NCI-H2196 treated with DMSO at 0.1 percent for 48 hours (cell line): ENCODE measurements around the gene TMC5.
A peak's percentile ranks its signal among the peaks of the same experiment; 100 is the strongest.
"Not testable (repeated sequence)": the region's sequence is repeated elsewhere in the genome, so short reads cannot be mapped to it uniquely, and the experiment has no call there.

Source experiments
- DNase-seq: peaks from one replicate; lab custom pipeline; 2025; ENCODE audit not compliant: unreplicated experiment; lab: John Stamatoyannopoulos, UW

Gene TMC5

GRCh38 chr16:19417640-19418039, at the start of gene TMC5:
TMC5 (plus strand) TSS chr16:19417883; CDS start chr16:19440039, 22,156 bp downstream.
- no peak for DNase-seq

GRCh38 chr16:19372541-19372940, 45.1 kb upstream of the TMC5 start:
- DNase-seq = not testable (repeated sequence)

GRCh38 chr16:19374402-19374801, 43.3 kb upstream of the TMC5 start:
- no peak for DNase-seq

GRCh38 chr16:19375561-19376158, 42.0 kb upstream of the TMC5 start:
- peak; percentile 44 for DNase-seq

- no peak for DNase-seq
These were observed 39.8 kb upstream of the TMC5 start for GRCh38 chr16:19377864-19378263.

GRCh38 chr16:19378511-19378910, 39.2 kb upstream of the TMC5 start:
- no peak for DNase-seq

- no peak for DNase-seq
These were observed 37.8 kb upstream of the TMC5 start for GRCh38 chr16:19379838-19380237.

GRCh38 chr16:19380328-19380727, 37.4 kb upstream of the TMC5 start:
- DNase-seq = no peak

GRCh38 chr16:19382084-19382801, 35.4 kb upstream of the TMC5 start:
- DNase-seq = peak; percentile 51

- DNase-seq = peak; percentile 64
These were observed 34.5 kb upstream of the TMC5 start for GRCh38 chr16:19382887-19383816.

GRCh38 chr16:19384656-19385055, 33.0 kb upstream of the TMC5 start:
- peak; percentile 28 for DNase-seq

GRCh38 chr16:19386525-19386924, 31.2 kb upstream of the TMC5 start:
- DNase-seq = no peak

GRCh38 chr16:19389246-19389645, 28.4 kb upstream of the TMC5 start:
- DNase-seq = peak; percentile 66

- DNase-seq = not testable (repeated sequence)
These were observed 26.4 kb upstream of the TMC5 start for GRCh38 chr16:19391185-19391776.

- no peak for DNase-seq
These were observed 25.3 kb upstream of the TMC5 start for GRCh38 chr16:19392352-19392751.

- no peak for DNase-seq
These were observed 24.2 kb upstream of the TMC5 start for GRCh38 chr16:19393226-19394111.

- DNase-seq = not testable (repeated sequence)
These were observed 21.9 kb upstream of the TMC5 start for GRCh38 chr16:19395646-19396267.

- DNase-seq = peak; percentile 74
These were observed 21.1 kb upstream of the TMC5 start for GRCh38 chr16:19396555-19397011.

- not testable (repeated sequence) for DNase-seq
These were observed 20.3 kb upstream of the TMC5 start for GRCh38 chr16:19397373-19397772.

GRCh38 chr16:19400711-19401110, 17.0 kb upstream of the TMC5 start:
- DNase-seq = no peak
